Ureter (tissue), 1 donor: ENCODE data around the gene KRTAP10-11. TPM values are rescaled to one million over a fixed set of nuclear protein-coding genes. Genes with fewer than 3 reads are reported as not detected.
A peak's percentile ranks its signal among the peaks of the same experiment; 100 is the strongest.
"Not testable (repeated sequence)": the region's sequence is repeated elsewhere in the genome, so short reads cannot be mapped to it uniquely, and the experiment has no call there.

Experiments used
- DNase-seq: peaks from one replicate; pipeline ENCODE4 v3.0.0-alpha.2; 2020; ENCODE audit warnings: low spot score
- total RNA-seq: library from RNA; stranded (reverse); gene quantifications from one replicate; pipeline ENCODE4 v1.2.4, GENCODE V29; 2023
- donor health status: DM: yes; HTN: yes; CAD: no.

The KRTAP10-11 gene
- total RNA-seq, 1 donor from 2014 or later = not detected

DNA sequence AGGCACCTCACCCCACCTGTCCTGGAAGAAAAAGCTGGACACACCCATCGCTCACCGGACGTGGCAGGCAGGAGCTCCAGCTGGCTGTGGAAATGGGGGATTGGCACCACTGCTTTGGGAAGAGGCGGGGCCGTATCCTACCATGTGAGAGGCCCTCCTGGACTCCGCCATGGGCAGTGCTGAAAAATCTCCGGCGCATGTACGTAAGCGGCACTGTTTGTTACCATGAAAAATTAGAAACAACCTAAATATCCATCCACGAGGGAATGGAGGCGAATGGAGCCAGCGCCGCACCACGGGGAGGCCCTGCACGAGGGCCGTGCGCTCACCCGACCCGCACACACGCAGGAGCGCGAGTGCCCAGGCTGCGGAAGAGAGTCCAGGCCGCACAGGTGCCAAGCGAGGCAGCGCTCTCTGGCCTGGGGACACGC, 31.2 kb upstream of the KRTAP10-11 start:
- DNase-seq = no peak

DNA sequence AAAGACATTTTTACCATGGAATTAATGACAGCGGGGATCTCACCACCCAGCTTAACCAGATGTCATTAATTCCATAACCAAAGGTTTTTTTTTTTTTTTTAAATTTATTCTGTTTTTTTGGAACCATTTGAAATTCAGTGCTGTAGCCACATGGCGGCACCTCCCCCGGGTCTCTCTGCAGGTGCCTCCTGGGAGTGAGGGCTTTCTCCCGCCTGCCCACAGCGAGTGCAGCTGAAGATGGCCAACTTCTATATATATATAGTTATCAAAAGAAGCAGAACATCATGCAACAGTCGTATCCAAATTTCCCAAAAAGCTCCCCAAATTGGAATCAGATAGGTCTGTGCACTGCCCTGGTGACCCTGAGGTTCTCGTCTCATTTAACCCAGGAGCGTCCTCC, 30.7 kb upstream of the KRTAP10-11 start:
- DNase-seq = no peak

DNA sequence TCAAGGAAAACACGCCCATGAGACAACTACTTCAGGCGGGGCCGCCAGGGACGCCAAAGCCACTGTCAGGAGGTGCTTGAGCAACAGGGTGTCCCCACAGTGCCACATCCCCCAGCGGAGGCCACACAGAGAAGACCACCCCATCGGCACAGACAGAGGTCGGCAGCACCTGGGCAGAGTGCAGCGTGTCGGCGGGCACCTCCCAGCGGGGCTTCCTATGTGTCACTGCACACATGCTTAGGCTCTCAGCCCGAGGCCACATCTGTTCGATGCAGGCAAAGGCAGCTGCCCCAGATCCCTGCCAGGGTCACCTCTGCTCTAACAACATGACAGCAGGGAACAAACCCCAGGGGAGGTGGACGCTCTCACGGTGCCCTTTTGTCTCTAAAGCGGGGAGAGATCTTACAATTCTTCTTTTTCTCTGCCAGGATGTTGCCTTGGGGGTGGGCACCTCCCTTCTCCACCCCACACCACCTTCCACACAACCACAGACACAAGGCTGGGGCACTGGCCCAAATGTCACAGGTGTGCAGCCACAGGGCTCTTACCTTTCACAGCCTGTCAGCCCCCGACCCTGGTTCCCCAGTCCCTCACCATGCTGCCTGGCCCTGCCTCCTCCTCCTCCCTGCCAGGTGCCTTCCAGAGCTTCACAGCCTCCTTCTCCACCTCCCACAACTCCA, 30.2 kb upstream of the KRTAP10-11 start:
- DNase-seq = peak; percentile 34

DNA sequence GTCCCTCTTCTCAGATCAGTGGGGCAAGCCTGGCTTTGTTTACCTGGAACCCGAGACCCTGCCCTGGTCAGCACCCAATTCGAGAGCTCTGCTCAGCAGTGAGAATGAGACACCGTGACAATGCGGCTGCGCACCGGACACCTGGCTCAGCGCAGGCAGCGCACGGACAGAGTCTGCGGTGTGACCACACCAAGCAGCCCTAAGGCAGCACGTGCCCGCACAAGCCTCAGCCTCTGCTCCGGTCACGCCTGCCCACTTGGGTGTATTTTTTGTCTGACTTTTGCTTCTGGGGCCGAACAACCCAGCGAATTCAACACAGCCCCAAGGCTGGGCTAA, 29.7 kb upstream of the KRTAP10-11 start:
- DNase-seq = peak; percentile 36

DNA sequence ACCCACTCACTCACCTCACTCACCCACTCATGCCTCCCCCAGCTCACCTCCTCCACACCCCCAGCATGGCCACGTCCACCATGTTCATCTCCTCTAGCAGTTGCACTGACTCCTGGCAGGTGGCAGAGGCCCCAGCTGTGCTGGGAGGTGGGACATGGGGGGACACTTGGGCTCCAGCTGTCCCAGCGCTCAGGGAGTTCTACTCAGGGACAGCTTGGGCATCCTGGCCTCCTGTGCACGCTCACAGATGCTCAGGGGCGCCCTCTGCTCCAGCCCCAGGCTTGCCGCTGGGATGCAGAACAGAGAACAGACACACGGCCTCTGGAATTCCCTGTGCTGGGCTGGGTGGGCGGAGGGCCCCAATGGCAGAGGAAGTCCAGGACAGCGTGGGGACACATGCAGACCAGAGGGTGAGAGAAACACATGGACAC, 29.1 kb upstream of the KRTAP10-11 start:
- no peak for DNase-seq

DNA sequence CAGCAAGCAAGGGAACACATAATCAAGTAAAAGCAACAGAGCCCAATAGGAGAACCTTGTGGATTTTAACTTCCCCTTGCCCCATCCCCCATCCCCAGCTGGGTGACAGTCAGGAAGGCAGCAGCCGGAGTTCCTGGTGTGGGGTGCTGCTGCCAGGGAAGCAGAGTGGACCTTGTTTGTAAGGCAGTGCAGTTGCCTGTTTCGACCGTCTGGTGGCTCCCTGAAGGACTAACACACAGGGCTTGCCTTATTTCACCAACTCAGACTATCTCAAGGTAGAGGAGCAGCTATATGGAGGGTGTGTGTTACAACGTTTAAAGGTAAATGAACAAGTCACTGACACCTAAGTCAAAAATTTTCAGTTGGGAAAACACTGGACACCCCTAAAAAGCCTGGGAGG, 27.7 kb upstream of the KRTAP10-11 start:
- DNase-seq = no peak

DNA sequence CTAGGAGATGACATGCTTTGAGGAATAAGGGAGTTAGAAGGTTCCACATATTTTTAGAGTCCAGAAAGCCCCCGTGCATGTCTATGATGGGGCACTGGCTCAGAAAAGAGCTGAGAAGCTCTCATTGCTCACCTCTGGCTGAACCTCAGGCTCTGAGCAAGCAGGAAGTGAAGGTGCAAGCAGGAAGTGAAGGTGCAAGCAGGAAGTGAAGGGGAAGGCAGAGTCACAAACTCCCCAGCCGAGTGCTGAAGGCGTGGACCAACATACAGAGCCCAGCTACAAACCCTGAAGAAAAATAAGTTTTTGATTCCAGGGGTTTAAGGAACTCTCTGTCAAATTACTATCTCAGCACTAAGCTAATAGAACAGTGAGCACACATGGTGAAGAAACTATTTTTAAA, 27.3 kb upstream of the KRTAP10-11 start:
- no peak for DNase-seq

DNA sequence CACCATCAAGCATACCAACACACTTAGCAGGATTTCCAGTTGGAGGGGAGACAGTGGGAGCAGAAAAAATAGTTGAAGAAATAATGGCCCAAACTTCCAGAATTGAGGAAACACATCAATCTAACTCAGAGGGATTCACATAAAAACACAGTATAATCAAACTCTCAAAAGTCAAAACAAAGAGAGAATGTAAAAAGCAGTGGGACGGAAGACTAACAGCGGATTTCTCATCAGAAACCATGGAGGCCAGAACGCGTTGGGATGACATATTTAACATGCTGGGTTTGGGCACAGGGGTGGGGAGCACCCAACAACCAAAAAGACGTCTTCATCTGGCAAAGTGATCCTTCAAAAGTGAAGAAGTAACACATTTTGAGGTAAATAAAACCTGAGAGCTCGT, 26.3 kb upstream of the KRTAP10-11 start:
- no peak for DNase-seq

DNA sequence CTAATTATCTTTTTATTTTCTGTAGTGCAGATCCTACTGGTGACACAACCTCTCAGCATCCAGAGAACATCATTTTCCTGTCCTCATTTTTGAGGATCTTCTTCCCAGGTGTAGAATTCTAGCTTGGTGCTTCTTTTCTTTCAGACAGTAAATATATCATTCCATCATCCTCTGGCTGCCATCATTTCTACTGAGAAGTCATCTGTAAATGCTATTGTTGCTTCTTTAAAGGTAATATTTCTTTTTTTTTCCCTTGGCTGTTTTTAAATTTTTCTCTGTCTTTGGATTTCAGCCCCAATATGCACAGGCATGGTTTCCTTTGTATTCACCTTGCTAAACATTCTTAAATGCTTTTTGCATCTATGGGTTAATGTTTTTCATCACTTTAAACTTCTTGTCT, 22.6 kb upstream of the KRTAP10-11 start:
- no peak for DNase-seq

DNA sequence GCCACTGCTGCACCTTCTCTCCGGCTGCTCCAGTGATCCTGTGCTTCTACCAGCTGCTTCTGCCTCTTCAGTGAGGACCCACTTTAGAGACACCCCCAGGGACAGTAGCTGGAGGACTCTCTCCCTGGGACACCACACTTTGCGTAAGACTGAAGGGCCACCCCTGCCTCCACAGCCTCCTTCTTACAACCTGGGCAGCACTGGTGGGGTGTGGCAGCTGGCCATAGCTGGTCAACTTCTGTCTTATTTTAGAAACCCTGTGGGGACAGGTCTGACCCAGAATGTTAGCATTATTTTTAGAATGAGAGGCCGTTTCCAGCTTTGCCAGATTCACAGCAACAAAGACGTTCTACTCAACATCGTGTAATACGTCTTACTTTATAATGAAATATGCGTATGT, 20.5 kb upstream of the KRTAP10-11 start:
- no peak for DNase-seq

DNA sequence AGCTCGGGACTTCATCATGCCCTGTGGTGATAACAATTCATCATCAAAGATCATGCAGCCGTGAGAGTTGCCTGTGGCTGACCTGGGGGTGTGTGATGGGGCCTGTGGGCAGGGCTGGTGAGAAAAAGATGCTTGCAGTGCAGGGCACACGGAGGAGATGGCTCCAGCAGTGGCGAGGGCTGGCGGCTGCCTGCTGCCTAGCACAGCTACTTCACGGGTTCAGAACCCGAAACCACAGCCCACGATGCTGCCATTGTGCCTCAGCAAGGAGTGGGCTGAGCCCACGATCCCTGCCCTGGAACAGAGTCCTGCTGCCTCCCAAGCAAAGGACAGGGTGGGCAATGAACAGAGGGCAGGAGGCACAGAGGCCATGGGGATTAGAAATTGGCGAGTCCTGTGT, 20.0 kb upstream of the KRTAP10-11 start:
- DNase-seq = no peak

DNA sequence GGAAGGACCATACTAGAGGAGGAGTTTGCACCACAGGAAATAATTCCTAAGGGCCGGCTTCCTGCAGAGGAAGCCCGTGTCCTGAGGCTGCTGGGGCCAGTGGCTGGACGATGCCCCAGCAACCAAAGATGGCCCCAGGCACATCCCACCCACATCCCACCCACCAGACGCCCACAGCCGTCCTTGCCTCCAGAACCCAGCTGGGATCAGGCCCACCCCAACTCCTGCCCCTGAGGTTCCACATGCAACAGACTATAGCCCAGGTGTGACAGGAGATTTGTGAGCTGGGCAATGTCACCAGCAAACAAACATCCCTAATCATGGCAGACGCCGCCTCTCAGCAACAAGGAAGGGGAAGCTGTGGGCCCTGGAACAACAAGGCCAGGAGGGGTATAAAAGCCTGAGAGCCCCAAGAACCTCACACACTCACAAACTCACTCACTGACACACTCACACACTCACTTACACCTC, 19.5 kb upstream of the KRTAP10-11 start, which contains the start of gene KRTAP10-9:
TSS of gene KRTAP10-9 (plus strand) at position 421 of the 471 bp plus-strand sequence. CDS start 79 bp downstream, outside the sequence.
- no peak for DNase-seq

DNA sequence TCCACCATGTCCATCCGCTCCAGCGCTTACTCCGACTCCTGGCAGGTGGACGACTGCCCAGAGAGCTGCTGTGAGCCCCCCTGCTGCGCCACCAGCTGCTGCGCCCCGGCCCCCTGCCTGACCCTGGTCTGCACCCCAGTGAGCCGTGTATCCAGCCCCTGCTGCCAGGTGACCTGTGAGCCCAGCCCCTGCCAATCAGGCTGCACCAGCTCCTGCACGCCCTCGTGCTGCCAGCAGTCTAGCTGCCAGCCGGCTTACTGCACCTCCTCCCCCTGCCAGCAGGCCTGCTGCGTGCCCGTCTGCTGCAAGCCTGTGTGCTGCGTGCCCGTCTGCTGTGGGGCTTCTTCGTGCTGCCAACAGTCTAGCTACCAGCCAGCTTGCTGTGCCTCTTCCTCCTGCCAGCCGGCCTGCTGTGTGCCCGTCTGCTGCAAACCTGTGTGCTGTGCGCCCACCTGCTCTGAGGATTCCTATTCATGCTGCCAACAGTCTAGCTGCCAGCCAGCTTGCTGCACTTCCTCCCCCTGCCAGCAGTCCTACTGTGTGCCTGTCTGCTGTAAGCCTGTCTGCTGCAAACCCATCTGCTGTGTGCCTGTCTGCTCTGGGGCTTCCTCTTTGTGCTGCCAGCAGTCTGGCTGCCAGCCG, 18.9 kb upstream of the KRTAP10-11 start:
- not testable (repeated sequence) for DNase-seq

DNA sequence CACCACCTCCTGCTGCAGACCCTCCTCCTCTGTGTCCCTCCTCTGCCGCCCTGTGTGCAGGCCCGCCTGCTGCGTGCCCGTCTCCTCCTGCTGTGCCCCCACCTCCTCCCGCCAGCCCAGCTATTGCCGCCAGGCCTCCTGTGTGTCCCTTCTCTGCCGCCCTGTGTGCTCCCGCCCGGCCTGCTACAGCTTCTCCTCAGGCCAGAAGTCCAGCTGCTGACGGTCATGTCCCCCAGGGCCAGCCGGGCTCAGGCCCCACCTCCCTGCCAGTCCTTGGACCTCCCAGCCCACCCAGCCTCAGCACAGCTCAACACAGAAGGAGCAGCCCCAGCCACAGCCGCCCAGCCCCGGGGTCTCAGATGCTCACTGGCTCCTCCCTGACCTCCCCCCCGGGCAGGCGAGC, 18.4 kb upstream of the KRTAP10-11 start:
- DNase-seq = peak; percentile 39

DNA sequence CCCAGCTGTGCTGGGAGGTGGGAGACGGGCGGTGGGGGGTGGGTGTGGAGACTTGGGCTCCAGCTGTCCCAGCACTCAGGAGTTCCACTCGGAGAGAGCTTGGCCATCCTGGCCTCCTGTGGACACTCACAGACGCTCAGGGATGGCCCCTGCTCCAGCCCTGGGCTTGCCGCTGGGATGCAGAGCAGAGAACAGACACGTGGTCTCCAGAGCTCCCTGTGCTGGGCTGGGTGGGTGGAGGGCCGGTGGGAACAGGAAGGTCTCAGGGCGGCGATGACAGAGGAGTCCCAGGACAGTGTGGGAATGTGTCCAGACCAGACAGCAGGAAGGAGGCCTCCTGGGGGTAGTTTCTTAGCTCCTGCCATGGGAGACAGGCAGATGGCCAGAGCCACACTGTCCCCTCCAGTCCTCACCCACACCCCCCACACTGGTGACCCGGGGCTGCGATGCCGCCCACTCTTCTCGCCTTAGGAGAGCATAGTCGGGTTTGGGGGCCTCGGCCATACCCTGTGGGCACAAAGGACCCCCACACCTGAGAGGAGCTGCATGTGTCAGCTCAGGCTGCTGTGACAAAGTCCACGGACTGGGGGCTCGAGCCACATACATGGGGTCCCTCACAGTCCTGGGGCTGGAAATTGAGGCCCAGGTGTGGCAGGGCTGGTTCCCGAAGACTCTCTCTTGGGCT, 17.4 kb upstream of the KRTAP10-11 start:
- no peak for DNase-seq

DNA sequence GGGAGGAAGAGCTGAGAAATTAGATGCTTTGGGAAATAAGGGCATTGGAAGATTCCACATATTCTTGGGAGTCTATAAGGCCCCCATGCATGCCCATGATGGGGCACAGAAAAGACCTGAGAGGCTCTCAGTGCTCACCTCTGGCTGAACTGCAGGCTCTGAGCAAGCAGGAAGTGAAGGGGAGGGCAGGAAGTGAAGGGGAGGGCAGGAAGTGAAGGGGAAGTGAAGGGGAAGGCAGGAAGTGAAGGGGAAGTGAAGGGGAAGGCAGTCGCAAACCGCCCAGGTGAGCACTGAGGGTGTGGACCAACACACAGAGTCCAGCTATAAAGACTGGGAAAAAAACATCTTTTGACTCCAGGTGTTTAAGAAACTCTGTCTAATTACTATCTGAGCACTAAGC, 15.8 kb upstream of the KRTAP10-11 start:
- no peak for DNase-seq

DNA sequence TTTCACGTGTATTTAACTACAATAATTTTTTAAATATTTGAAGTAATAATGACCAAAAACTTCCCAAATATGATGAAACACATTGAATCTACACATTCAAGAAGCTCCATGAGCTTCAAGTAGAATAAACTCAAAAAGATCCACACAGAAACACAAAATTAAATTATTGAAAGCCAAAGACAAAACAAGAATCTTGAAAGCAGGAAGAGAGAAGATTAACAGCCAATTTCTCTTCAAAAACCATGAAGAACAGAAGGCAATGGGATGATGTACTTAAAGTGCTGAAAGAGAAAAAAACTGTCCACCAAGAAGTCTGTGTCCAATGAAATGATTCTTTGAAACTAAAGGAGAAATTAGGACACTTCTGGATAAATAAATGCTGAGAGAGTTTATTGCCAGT, 14.1 kb upstream of the KRTAP10-11 start:
- no peak for DNase-seq

DNA sequence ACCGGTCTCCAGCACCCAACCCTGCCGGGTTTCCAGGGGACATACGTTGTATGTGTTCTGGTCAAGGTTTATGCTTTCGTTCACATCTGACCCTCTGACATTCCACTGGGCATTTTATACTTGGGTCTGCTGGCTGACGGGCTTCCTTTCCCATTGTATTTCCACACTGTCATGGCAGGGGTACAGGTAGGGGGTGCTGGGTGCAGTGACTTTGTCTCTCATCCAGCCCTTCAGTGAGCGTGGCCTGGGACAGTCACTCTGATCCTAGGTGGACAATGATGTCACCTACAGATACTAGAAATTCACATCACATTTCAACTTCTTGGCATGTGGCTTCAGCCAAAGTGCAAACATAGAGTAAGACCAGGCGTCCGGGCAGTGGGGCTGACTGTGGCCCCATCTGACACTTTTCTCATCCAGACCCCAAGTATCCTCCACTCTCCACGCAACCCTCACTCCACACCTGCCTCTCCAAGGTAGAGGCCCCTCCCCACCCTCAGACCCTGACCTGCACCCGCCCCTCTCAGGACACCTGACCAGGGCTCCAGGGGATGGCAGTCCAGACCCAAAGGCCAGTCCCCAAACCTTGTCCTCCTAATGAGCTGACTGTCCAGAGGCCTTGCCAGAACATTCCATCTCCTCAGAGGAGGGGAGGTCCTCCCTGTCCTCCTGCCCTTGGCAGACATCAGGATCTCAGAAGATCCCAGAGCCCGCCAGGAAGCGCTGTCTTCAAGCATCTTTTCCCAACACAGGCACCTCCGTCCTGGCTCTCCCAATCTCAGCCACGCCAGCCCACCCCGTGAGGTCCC, 9.8 kb upstream of the KRTAP10-11 start:
- no peak for DNase-seq

DNA sequence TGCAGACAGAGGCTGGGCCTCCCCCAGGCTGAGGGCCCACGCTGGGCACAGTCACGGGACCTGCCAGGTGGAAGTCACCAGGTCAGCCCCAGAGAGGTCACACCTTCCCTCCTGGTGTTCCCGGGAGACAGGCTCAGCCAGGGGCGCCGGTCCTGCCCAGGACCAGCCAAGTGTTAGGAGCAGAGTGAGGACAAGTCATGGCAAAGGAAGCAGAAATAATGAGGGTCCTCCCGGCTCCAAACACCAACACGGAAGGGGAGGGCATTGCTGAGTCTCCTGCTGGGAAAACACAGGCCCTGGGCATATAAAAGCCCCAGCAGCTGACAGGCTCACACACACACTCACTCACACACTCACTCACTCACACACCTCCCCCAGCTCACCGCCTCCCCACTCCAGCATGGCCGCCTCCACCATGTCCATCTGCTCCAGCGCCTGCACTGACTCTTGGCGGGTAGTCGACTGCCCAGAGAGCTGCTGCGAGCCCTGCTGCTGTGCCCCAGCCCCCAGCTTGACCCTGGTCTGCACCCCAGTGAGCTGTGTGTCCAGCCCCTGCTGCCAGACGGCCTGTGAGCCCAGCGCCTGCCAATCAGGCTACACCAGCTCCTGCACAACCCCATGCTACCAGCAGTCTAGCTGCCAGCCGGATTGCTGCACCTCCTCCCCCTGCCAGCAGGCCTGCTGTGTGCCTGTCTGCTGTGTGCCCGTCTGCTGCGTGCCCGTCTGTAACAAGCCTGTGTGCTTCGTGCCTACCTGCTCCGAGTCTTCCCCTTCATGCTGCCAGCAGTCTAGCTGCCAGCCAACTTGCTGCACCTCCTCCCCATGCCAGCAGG, 9.0 kb upstream of the KRTAP10-11 start, which contains the start of gene KRTAP10-10:
TSS of gene KRTAP10-10 (plus strand) at position 339 of the 833 bp plus-strand sequence. CDS start at position 401, 62 bp downstream.
- no peak for DNase-seq

DNA sequence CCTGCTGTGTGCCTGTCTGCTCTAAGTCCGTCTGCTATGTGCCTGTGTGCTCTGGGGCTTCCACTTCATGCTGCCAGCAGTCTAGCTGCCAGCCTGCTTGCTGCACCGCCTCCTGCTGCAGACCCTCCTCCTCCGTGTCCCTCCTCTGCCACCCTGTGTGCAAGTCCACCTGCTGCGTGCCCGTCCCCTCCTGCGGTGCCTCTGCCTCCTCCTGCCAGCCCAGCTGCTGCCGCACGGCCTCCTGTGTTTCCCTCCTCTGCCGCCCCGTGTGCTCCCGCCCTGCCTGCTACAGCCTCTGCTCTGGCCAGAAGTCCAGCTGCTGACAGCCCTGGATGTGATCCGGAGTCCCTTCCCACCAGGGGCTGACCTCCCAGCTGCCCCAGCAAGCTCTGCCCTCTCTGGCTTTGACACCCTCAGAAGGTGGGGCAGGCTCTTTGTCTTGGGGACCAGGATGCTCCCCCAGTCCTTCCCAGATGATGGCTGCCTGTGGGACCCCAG, 8.3 kb upstream of the KRTAP10-11 start:
- DNase-seq = not testable (repeated sequence)
